CD4-positive, alpha-beta T cell treated with Interleukin-6 at 100 ng/mL for 8 hours (primary cell): ENCODE measurements around the gene VIPR2.

Source experiments
- DNase-seq: peaks from one replicate; pipeline ENCODE4 v3.0.0-alpha.2; 2020; ENCODE audit warnings: mixed read lengths, low spot score

The VIPR2 gene

DNA sequence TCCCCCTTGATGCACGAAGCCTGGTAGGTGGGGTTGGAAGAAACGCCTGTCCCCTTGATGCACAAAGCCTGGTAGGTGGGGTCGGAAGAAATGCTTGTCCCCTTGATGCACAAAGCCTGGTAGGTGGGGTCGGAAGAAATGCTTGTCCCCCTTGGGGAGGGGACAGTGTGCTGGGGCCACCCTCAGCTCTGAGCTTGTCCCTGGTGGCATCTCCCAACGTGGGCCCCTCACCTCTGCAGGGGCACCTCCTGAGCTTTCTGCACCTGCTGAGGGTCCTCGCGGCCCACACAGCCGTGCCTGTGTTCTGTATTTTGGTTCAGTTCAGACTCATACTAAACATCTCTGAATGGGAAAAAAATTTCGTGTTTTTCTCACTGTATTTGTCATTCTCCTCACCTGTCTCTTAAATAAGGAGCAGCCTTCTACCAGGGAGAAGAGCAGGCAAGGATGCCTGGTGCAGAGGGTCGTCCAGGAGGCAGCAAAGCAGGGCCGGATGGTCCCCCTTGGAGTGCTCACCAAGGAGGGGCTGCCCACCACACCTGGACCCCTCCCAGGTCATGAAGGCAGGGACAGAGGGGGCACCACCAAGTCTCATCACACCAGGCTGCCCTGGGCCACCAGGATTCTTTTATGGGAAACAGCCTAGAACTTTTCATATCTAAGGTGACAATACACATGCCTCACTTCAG is 24.7 kb downstream of the VIPR2 start:
- DNase-seq = no peak

DNA sequence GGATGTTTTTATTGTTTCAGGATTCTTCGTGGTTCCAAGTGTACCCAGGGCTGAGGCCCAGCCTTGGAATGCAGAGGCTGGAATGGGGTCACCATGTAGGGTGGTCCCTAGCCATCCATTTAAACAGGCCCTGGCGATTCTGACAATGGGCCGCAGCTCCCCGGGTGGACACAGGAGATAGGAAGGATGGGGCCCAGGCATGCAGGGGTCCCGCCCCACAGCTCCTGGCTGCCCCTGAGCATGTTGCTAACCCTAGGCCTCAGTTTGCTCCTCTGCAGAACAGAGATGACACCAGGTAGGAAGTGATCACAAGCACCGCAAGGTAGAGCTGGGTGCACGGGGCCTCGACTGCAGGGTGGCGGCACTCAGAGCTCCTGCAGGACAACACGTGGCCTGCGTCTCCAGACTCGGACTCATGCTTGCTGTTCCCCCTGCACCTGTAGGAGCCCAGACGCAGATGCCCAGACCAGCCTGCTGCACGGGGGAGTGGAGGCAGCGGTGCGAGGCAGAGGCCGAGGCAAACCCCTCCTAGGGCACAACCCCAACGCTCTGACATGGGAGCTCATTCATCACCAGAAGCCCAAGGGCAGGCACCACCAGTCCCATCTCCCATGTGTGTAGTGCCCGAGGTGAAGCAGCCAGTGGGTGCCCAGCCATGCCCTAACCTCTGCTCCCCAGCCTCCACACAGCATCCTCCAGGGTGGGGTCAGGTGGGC is 25.5 kb downstream of the VIPR2 start:
- DNase-seq = no peak

DNA sequence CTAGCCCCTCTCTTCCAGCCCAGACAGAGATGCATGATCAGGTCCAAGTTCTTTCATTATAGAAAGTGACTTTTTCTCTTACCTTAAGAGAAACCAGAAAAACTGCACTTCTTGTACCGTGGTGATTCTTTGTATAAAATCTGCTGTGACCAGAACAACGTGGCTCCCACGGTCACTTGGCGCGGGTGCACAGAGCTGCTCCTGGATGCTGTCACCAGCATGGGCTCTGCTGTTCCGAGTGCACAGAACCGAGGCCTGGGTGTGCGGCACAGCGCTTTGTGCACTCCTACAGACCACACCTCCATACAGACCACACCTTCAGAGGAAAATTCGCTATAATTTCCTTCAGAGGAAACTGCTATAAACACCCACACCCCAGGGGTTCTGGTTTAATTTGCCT is 26.0 kb downstream of the VIPR2 start:
- DNase-seq = no peak

DNA sequence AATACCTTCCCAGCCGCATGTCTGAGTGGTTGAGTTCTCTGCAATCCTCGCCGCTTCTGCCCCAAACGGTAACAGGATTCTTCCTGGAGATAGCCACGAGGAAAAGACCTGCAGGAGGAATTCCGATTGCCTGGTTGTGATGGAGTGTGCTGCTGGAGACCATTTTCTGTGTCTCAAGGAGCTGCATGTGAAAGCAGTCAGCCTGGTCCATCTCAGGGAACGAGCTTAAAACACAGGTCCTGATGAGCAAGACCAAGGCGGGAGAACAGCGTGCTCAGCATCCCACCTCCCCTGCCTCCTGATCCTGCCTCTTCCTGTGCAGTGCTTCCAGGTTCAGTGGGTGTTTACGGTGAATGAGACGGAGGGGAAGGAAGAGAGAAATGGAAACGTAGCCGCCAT is 26.5 kb downstream of the VIPR2 start:
- DNase-seq = no peak

DNA sequence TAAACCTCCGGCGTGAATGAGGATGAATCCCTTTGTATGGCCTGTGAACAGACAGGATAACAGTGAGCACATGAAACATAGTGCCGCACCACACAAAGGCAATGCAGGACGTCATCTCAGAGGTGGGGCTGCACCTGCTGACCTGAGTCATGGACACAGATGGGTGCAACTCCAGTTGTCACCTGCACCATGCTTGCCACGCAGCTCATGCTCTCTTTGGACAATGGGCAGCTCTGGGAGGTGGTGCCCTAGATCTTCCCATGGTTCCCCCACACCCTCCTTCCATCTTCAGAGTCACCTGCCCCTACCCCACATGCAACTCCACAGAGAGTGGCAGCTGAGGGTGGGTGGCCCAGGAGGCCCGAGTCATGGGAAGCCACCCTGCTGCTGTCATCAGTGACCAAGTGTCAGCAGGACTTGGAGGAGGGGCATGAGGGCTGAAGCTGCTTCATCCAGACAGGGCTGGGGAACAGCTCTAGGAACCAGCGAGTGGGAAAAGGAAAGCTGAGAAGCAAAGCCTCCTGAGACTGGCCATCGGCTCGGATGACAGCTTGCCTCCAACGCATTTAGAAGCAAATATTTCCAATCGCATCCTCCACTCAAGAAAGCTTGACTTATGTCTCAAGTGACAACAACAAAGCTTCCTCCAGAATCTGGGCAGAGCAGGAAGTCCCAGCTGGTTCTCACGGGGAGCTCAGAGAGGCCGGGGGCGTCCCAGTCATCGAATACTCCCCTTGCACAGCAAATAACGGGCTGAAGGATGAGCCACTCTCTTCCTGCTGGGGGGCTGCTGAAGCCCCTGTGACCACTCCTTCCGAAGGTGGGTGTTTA is 27.1 kb downstream of the VIPR2 start:
- DNase-seq = no peak

DNA sequence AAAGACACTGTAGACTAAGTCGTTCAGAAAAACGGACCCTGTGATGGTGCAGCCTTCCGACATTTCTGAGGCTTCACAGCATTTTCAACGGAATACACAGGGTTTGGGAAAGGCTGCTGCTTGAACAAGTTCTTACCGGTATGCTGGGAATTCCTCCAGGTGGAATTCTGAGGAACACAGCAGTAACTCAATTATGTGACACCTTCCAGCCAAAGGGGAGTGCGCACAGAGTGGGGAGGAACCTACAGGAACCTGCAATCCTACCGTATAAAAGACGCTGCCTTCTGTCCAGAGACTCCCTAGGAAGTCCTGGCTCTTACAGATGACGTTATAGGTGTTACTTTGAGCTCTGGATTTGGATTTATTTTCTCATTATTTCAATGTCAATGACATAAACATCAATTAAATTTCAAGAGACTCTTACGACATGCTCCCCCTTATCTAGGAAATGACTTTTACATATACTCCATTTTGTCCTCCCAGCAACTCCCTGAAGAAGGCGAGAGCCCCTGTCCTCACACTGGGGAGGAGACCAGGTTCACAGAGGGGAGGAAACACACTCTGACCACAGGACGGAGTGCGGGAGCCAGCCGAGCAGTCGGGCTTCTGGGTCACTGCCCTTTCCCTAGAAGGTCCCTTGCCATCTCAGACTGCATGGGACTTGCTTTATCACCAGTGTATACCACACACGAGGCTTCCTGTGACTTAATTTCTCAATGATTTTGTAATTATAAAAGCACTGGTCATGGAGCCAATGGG is 27.9 kb downstream of the VIPR2 start:
- no peak for DNase-seq

DNA sequence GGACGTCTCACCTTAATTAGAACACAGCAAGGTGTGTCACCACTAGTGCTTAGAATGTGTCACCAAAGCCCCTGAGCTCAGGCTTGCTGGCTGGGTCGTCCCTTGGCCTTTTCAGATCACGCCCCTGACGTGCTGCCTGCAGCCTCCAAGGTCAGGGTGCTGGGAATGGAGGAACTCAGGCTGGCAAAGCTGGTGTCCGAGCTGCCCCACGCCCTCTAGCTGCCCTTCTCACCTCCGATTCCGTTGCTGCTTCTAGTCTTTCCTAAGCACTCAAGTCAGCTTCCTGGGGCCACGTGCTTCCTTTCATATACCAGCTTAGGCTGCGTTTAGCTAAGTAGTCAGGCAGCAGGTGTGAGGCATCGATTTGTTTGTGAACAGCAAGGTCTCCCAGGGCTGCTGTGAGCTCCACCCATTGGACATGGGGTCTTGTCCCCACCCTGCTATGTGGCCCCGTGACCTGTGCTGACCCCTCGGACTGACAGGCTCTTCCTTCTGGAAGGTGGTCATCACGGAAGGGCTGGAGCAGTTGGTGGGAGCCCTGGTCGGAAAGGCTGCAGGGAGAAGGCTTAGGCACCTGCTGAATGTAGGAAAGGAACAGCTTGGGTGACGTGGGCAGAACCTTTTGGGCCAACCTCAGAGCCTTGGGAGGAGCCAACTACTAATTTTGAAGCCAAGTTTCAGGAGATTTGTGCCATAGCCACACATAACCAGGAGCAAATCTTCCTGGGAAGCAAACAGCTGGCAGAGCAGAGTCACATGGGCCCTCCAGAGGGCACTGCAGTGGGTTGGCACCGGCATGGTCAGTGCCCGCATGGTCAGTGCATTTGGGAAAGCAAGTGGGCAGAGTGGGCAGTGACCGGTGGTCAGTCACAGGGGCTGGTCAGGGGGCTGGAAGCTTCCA is 28.8 kb downstream of the VIPR2 start:
- DNase-seq = no peak

DNA sequence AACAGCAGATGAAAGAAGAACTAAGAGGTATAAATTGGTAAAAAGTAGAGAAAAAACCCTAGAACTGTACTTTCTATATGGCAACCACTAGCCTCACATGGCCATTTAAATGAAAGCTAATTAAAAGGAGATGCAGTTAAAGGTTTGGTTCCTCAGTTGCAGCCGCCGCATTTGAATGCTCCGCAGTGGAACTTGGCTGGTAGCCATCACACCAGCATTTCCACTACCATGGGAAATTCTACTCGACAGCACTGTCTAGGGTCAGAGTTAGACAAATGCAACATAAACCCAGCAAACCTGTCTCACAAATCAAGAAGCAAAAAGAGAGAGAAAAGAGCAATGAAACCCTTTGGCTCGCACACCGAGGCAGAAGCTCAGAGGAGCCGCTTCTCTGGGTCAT is 29.7 kb downstream of the VIPR2 start:
- DNase-seq = no peak

DNA sequence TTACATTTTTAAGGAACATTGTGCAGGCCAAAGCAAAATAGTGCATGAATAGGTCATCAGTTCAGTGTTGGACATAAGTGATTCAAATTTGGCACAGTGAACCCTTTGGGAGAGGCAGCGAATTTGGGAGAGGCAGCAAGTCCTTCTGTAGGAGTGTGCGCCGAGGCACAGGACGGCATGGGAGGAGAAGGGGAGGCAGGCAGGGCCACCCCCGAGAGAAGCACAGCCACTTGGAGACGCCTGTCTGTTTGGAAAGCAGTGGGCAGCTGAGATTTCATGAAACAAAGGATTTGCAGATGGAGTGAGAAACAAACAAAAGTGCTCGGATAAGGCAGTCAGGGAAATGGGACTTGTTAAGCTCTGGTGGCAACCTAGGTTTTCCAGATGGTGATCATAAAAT is 30.6 kb downstream of the VIPR2 start:
- no peak for DNase-seq

DNA sequence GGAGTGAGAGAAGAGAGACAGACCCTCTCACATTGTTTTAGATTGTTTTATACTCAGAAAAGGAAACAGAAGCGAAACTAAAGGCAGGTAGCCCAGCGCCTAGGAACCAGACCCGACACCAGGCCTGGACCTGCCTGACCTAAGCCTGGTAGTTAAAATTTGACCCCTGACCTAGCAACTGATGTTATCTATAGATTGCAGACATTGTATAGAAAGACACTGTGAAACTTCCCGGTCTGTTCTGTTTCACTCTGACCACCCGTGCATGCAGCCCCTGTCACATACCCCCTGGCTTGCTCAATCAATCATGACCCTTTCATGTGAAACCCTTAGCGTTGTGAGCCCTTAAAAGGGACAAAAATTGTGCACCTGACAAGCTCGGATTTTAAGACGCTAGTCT is 31.6 kb downstream of the VIPR2 start:
- DNase-seq = no peak

DNA sequence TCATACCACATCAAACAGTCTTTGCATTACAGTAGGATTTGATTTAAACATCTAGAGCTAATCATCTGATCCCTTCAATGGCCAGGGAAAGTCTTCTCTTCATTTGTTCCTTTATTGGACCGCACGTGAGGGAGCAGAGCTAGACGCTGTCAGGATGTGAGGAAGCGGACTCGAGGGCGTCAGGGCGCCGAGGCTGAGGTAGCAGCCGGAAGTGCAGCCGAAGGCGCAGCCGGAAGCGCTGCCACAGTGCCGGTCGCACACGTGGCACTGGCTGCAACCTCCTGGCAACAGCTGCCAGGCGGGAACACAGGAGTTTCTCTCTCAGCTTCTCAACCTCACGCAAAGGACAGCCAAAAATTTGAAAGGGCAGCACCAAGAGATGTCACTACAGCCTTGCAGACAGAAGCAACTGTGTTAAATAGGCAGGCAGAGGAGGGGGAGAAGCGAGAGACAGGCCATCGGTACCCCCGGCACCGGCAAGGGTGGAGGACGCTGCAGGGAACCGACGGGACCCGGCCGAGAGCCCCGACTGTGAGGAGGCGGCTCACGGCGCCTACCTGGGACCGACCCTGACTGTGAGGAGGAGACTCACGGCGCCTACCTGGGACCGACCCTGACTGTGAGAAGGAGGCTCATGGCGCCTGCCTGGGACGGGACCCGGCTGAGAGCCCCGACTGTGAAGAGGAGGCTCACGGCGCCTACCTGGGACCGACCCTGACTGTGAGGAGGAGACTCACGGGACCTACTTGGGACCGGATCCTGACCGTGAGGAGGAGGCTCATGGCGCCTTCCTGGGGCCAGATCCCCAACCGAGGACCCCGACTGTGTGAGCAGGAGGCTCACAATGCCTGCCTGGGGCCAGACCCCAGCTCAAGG is 32.3 kb downstream of the VIPR2 start:
- DNase-seq = peak; percentile 28

DNA sequence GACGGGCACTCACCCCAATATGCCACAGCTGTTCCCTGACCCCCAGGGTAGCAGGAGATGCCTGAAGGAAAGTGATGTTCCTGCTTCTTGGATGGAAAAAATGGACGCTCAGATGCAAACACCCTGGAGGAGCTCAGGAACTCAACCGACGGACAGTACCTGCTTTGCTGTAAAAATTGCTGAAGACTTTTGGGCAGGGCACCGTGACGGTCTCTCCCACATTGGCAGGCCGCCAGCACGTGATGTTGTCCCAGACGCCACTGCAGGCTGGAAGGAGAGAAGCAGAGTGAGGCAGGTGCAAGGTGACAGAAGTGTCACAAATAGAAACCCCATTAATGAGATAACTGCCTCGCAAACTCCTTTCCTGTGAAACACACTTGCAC is 35.0 kb downstream of the VIPR2 start:
- no peak for DNase-seq

DNA sequence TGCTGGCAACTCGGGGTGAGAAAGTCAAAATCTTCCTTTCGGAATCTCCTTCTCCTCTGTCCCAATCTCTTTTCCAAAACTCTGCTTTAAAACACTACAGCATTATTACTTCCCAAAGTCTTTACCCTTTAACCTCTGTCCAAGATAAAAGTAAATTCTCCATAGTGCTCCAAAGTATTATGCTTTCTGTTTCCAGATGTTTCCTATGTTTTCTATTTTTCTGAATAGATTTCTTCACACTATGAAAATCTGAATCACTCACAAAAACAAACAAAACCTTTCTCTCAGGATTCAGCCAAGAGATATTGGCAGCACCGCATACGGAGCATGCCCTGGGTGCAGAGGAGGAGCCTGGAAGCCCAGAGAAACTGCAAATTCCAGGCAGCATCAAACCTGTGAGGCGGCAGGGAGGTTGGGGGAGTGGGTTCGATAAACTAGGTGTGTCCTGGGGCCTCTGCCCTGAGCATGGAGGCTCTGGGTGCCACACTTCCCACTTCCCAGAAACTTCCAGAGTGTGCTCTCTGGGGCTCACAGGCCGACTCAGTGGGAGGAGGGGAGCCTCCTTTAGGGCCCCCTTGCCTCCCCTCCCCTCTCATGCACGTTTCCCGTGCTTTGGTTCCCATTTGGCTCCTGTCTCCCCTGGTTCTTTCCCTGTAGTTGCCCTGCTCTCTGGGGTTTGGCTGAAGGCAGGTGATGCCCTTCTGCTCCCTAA is 35.6 kb downstream of the VIPR2 start:
- no peak for DNase-seq

DNA sequence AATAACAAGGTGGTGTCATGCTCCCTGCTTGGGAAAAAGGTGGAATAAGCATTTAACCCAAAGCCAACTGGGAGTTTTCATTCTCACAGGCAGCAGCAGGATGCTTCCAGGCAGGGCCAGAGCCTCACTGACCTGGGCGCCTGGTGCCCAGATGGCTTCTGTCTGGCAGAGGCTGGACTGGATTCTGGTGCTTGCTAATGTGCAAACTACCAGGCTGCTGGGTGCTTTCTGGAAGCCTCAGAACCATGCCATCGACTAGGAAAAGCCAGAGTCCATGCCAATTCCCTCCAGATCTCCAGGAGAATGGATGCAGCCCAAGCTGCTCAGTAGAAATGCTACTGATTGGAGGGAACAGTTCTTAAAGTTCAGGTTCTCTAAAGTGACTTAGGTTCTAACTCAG is 36.2 kb downstream of the VIPR2 start:
- DNase-seq = no peak

DNA sequence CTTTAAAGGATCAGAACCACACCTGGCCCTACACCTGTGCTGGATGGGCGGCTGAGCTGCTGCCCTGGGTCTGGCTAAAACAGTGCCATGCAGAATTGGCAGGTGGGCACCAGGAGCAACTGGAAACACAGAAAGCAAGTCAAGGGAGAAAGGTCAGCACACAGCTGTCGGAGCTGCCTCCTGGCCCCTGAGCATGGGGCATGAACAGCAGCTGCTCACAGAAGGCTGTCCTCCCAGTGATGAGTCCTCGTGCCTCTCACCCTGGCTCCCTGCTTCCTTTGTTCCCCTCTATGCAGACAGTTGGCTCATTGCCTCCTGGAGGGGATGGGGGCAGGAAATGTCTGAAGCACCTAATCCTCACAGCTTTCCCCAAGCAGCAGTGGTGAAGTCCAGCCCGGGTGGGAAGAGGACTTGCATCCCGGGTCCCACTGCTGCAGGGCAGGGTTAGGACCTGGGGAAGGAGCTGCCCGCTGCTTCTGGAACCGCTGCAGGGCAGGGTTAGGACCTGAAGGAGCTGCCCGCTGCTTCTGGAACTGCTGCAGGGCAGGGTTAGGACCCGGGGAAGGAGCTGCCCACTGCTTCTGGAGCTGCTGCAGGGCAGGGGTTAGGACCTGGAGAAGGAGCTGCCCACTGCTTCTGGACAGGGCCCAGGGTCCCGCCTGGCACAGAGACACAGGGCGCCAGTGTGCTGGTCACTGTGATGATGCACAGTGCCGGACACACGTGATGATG is 37.3 kb downstream of the VIPR2 start:
- no peak for DNase-seq

DNA sequence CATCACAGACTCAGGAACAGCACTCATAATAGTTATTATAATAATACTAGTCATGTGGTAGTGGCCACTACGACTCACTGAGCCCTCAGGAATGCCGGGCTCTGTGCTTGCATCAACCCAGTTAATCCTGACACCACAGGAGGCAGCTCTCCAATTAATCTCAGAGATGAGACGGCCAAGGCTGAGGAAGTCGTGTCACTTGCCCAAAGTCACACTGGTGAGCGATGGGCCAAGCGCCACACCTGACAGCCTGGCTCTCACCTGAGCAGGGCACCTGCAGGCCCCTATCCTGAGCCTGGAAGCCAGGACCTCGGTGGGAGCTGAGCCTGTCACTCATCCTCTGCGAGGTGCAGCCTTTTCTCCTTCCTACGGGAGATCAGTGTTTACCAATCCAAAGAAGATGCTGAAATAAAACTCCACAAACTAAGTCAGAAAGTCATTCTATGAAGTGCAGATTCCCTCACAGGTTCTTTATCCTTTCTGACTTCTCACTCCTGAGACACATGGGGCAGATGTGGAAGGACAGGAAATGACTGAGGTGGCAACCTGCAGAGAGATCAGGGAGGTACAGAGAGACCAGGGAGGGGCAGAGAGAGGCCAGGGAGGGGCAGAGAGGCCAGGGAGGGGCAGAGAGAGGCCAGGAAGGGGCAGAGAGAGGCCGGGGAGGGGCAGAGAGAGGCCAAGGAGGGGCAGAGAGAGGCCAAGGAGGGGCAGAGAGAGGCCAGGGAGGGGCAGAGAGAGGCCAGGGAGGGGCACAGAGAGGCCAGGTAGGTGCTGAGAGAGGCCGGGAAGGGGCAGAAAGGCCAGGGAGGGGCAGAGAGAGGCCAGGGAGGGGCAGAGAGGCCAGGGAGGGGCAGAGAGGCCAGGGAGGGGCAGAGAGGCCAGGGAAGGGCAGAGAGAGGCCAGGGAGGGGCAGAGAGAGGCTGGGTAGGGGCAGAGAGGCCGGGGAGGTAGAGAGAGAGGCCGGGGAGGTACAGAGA is 38.5 kb downstream of the VIPR2 start:
- no peak for DNase-seq

DNA sequence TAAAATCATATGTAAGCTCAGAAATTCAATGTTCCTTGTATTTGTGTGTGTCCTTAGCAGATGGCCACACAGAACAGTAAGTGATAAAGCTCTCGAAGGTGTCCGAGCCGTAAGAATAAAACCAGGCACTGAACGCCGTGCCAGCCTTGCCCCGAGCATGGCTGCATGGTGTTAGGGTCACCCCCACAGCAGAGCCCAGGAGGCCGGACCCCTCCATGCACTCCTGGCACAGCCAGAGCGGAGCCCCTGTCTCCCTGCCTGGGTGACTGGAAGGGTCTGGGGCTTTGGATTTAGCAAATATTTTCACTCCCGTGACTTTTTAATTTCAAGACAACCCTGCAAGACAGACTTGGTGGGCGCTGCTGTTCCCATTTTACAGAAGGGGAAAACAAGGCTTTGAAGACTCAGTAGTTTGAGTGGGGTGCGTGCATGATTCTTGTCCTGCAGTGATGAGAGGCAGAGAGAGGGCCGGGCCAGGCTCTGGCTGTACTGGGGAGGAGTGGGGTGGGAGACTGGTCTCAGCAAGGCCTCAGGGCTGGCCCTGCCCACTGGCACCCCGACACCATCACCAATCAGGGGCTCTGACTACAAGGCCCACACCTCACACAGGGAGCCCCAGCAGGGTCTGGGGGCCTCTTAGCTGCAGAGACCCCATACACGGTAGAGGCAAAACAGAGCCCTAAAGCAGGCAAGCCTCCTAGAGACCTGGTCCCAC is 39.4 kb downstream of the VIPR2 start:
- DNase-seq = no peak
